ENCODE results near the gene SLC36A4.

DNA sequence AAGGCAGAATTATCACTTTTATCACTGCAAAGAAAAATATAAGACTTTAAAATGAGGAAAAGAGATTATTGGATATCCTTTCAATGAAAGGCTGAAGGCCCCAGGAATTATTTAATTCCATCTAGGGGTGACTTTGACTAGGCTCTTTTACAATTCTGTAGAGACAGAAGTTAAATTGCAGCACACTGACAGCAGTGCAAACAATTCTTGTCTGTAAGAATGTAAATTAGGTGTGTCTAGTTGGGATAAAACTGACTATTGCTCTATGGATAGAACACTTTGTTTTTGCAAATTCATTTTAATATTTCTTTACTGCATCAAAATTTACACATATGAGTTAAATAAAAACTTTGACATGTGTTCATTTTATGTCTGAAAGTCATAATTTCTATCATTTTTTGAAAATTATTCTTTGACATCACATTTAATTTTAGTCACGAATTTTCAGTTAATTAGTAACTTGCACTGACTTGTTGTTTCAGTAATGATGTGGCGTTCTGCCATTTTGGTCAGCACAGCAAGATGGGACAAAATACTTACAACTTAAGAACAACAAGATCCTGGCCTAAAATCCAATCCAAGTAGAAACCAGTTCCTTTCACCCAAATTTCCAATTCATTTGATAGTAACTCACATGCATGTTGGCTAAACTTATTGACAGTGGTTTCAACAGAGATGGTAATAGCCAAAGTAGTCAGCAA is 75.1 kb downstream of the SLC36A4 start:
- TF ChIP-seq, protein P1, sequence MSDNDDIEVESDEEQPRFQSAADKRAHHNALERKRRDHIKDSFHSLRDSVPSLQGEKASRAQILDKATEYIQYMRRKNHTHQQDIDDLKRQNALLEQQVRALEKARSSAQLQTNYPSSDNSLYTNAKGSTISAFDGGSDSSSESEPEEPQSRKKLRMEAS (IDR thresholded peaks at IDR 0.05): no peak
- TF ChIP-seq FOXM1 (IDR thresholded peaks at IDR 0.05; ENCODE audit: borderline replicate concordance, low read depth) (no peak), REST (IDR thresholded peaks at IDR 0.05; ENCODE audit: low read depth) (no peak), TCF12 (IDR thresholded peaks at IDR 0.05; ENCODE audit: low read depth) (no peak), NFIC (IDR thresholded peaks at IDR 0.05) (no peak)

Data from Ishikawa (cell line).